GM12878 (cell line): Measurements from ENCODE around the gene F12. TPM values are rescaled to one million over a fixed set of nuclear protein-coding genes. Genes with fewer than 3 reads are reported as not detected.

Source experiments
- ATAC-seq: fragments of 200-7000 bp; cut with Tn5 transposase; 3 replicates; pipeline ENCODE4 v1.9.1; 2020; ENCODE audit warnings: mild to moderate bottlenecking, moderate library complexity
- BruUV-seq: library from RNA; stranded (reverse); fragments of 400-500 nt; replicated peaks from 2 replicates; lab custom pipeline; 2021; lab: Mats Ljungman, UMichigan
- CTCF ChIA-PET: fragments of 300-600 bp; sonication (Branson Sonifier 250); formaldehyde crosslinking; extraction: SDS; loops from one replicate; lab custom pipeline; 2021; ENCODE audit warnings: inconsistent platforms; lab: Yijun Ruan, JAX
- POLR2A ChIA-PET: fragments of 350-600 bp; formaldehyde crosslinking; extraction: SDS; loops from one replicate; lab custom pipeline; 2021; ENCODE audit warnings: inconsistent platforms; lab: Charles Lee
- RAD21 ChIA-PET: fragments of 300-600 bp; sonication (Branson Sonifier 250); formaldehyde crosslinking; loops from one replicate; lab custom pipeline; 2023; ENCODE audit warnings: antibody characterized with exemption; ENCODE audit not compliant: unreplicated experiment; lab: Charles Lee
- SMC1A ChIA-PET: fragments of 300-600 bp; sonication (Branson Sonifier 250); formaldehyde crosslinking; loops from one replicate; lab custom pipeline; 2023; ENCODE audit not compliant: unreplicated experiment, uncharacterized antibody; lab: Charles Lee
- DNase-seq: peaks from one replicate; pipeline ENCODE4 v3.0.0-alpha.2; 2011; ENCODE audit warnings: low read depth, low spot score
- FAIRE-seq: peaks from 3 replicates; lab custom pipeline; 2011; peaks lifted over from hg19 to GRCh38; lab: Jason Lieb, UNC
- H2AFZ ChIP-seq: 2 replicates; pipeline ENCODE4 v1.6.0; 2011; ENCODE audit warnings: low read depth, low read length, control low read depth; ENCODE audit not compliant: control insufficient read depth
- H3K27ac ChIP-seq: 2 replicates; pipeline ENCODE4 v1.5.1; 2011; ENCODE audit warnings: control low read depth; ENCODE audit not compliant: control insufficient read depth, insufficient read depth
- H3K27me3 ChIP-seq, 2 experiments: replicated peaks in 1 of 2; 2 replicates each; pipeline versions ENCODE4 v1.6.0 to v1.6.1; 2011; ENCODE audit warnings: low read length in 1 of 2; ENCODE audit not compliant: control insufficient read depth in 2 of 2, insufficient read depth in 2 of 2
- H3K36me3 ChIP-seq, 2 experiments: 2 replicates each; pipeline ENCODE4 v1.5.1; 2011; ENCODE audit warnings: low read length in 1 of 2; ENCODE audit not compliant: control insufficient read depth in 2 of 2, insufficient read depth in 2 of 2
- H3K4me1 ChIP-seq: 2 replicates; pipeline ENCODE4 v1.6.1; 2011; ENCODE audit warnings: mild to moderate bottlenecking, low read length, moderate library complexity, mixed read lengths; ENCODE audit not compliant: control insufficient read depth, insufficient read depth
- H3K4me2 ChIP-seq: 2 replicates; pipeline ENCODE4 v1.6.0; 2011; ENCODE audit warnings: control low read depth; ENCODE audit not compliant: control insufficient read depth, insufficient read depth
- H3K4me3 ChIP-seq: fragments of 200-600 bp; sonication (generic); 2 replicates; pipeline ENCODE4 v1.5.1; 2016
- H3K79me2 ChIP-seq: 2 replicates; pipeline ENCODE4 v1.6.0; 2011; ENCODE audit warnings: low read length; ENCODE audit not compliant: control insufficient read depth, insufficient read depth
- H3K9ac ChIP-seq: 2 replicates; pipeline ENCODE4 v1.8.0; 2011; ENCODE audit warnings: low read length, control low read depth, mixed read lengths; ENCODE audit not compliant: control insufficient read depth, insufficient read depth
- H3K9me3 ChIP-seq: replicated peaks from 3 replicates; pipeline ENCODE4 v1.5.1; 2011; ENCODE audit warnings: mild to moderate bottlenecking, low read length; ENCODE audit not compliant: control insufficient read depth, insufficient read depth
- H4K20me1 ChIP-seq: 2 replicates; pipeline ENCODE4 v1.6.0; 2011; ENCODE audit not compliant: control insufficient read depth, insufficient read depth
- DPF2 ChIP-seq: fragments of 450-650 bp; IDR thresholded peaks from 2 replicates; pipeline ENCODE4 v1.6.1; 2017; ENCODE audit warnings: mild to moderate bottlenecking
- IKZF2 ChIP-seq, 2 experiments: fragments of 450-650 bp; IDR thresholded peaks; 2 replicates each; pipeline ENCODE4 v1.6.1; 2017; ENCODE audit warnings: mild to moderate bottlenecking in 2 of 2, moderate library complexity in 2 of 2
- LARP7 ChIP-seq: fragments of 450-650 bp; IDR thresholded peaks from 2 replicates; pipeline ENCODE4 v1.6.1; 2017; ENCODE audit warnings: mild to moderate bottlenecking
- NBN ChIP-seq: fragments of 450-650 bp; IDR thresholded peaks from 2 replicates; pipeline ENCODE4 v1.6.1; 2016
- NR2C2 ChIP-seq: IDR thresholded peaks from 2 replicates; pipeline ENCODE4 v1.6.1; 2011; ENCODE audit warnings: borderline replicate concordance, low read depth; ENCODE audit not compliant: control insufficient read depth, insufficient read length
- PML ChIP-seq: IDR thresholded peaks from 2 replicates; pipeline ENCODE4 v1.6.1; 2012; ENCODE audit warnings: low read length, inconsistent platforms
- POLR2AphosphoS5 ChIP-seq: IDR thresholded peaks from 2 replicates; pipeline ENCODE4 v1.6.1; 2011; ENCODE audit warnings: mild to moderate bottlenecking, low read length, inconsistent platforms
- SPI1 ChIP-seq: IDR thresholded peaks from 2 replicates; pipeline ENCODE4 v1.6.1; 2011; ENCODE audit warnings: low read depth, mild to moderate bottlenecking, low read length, moderate library complexity, borderline replicate concordance; ENCODE audit not compliant: insufficient read depth
- SUZ12 ChIP-seq: fragments of 200-600 bp; sonication (generic); IDR thresholded peaks from one replicate; pipeline ENCODE4 v1.6.1; 2018; ENCODE audit warnings: antibody characterized with exemption, mild to moderate bottlenecking; ENCODE audit not compliant: unreplicated experiment
- TCF3 ChIP-seq: IDR thresholded peaks from 2 replicates; pipeline ENCODE4 v1.6.1; 2012; ENCODE audit warnings: low read depth, mild to moderate bottlenecking, low read length, borderline replicate concordance; ENCODE audit not compliant: insufficient read depth
- ZNF622 ChIP-seq: fragments of 450-650 bp; IDR thresholded peaks from 2 replicates; pipeline ENCODE4 v1.6.1; 2017; ENCODE audit warnings: mild to moderate bottlenecking, inconsistent platforms
- WGBS: methylation state at CpG from one replicate; pipeline ENCODE4 v1.1.6; 2016; ENCODE audit warnings: low lambda C conversion rate; ENCODE audit not compliant: insufficient replicate concordance, insufficient coverage; ENCODE audit errors: missing lambda C conversion rate; 5-methylcytosine and 5-hydroxymethylcytosine counted together
- in situ Hi-C: fragments of 300-500 bp; cut with MboI; formaldehyde crosslinking; loops from 9 replicates; pipeline ENCODE4 v1.14.3; 2018; ENCODE audit warnings: mixed read lengths
- intact Hi-C: fragments of 100-400 bp; cut with micrococcal nuclease; formaldehyde crosslinking; loops from one replicate; pipeline ENCODE4 v1.14.2; 2022; ENCODE audit not compliant: unreplicated experiment
- polyA plus RNA-seq, 11 experiments: library from polyadenylated mRNA; depleted of rRNA in 4 of 11; unstranded in 6 of 11; stranded (reverse) in 5 of 11; fragments of >200 nt; fragmentation: Nextera tagmentation in 4 of 11; fragmentation: Illumina TruSeq in 1 of 11; extraction: Ambion mirVana in 4 of 11; extraction: Trizol in 1 of 11; gene quantifications; 1 replicate in 1 of 11; 2 replicates in 10 of 11; pipeline versions ENCODE4 v1.2.1 to v1.2.3, GENCODE V29; 2011 to 2016; ENCODE audit warnings: inconsistent platforms in 2 of 11, missing spikeins in 2 of 11, low read depth in 1 of 11
- total RNA-seq, 4 experiments: library from RNA; depleted of rRNA in 3 of 4; stranded (reverse); fragments of >200 nt in 3 of 4; fragmentation: Illumina TruSeq in 1 of 4; extraction: Trizol in 1 of 4; gene quantifications; 2 replicates each; pipeline versions ENCODE4 v1.2.1 to v1.2.3, GENCODE V29; 2013 to 2021
- TF ChIP-seq, protein P1 (sequence below): fragments of 150-350 bp; IDR thresholded peaks from 2 replicates; pipeline ENCODE4 v1.6.1; 2016; ENCODE audit warnings: low read depth, low read length
- TF ChIP-seq, protein P2 (sequence below): fragments of 450-650 bp; IDR thresholded peaks from 2 replicates; pipeline ENCODE4 v1.6.1; 2018; ENCODE audit warnings: mild to moderate bottlenecking, low read depth, moderate library complexity; ENCODE audit not compliant: partially characterized antibody
- TF ChIP-seq, protein P3 (sequence below): IDR thresholded peaks from 2 replicates; pipeline ENCODE4 v1.6.1; 2012; ENCODE audit warnings: low read length, inconsistent platforms

The F12 gene
- total and polyA plus RNA-seq, 10 of the 15 experiments (the other 5 are each of a cell fraction or from before 2014, with no cell fraction given), result 0.25 to 11.3 (median 5.5) TPM

DNA sequence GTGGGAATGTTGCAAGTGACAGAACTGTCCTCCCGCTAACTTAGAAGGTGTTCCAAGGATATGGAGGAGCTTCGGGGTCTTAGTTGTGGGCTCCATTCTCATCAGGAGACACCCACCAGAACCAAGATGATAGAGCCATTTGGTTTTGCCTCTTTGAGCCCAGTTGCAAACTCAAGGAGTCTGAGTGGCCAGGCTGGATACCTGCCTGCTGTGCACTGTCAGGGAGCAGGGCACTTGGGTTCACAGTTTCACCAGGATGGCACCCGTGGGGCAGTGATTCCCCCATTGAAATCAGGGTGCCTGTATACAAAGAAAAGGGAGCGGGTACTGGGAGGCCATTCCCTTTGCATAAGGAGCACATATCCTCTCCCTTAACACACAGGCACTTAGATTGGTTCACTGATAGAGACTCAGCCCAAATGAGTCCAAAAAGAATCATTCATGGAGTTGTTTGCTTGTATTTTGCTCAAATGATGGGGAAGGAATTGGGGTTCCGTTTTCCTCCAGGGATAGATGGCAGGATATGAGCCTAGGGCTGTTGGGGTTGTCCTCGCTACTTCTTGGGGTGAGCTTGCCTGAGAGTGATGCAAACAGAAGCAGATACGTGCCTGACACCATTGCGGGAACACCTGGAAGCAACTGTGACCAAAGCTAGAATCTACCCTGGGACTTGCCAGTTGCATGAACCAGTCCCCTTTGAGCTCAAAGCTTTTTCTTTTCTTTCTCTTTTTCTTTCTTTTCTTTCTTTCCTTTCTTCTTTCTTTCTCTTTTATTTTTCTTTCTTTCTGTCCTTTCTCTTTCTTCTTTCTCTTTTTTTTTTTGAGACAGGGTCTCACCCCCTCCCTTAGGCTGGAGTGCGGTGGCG lies 35.9 kb upstream of the F12 start:
- Histone ChIP-seq H3K4me3 (peak overlapping the region; percentile 78; the same call in 1 of the 2 replicates), H3K9ac (peak overlapping the region; percentile 81; the same call in 1 of the 2 replicates), H3K9me3 (no peaks in the 10 kb centered on the region), H3K27ac (peak overlapping the region; percentile 79), H3K4me1 (peaks cover 32% of the 10 kb centered on the region), H2AFZ (no peak overlapping the region), H3K79me2 (peaks cover 14% of the 10 kb centered on the region), H3K4me2 (peak overlapping the region; percentile 99), H4K20me1 (no peaks in the 10 kb centered on the region), H3K36me3 (peaks cover 0 to 9% of the 10 kb centered on the region in 2 experiments; a peak in 3 of 4 replicates), H3K27me3 (no peaks in the 10 kb centered on the region)
- no peak for DNase-seq
- 25% methylated on average over 10 of the region's 10 CpGs for whole genome bisulfite sequencing
- in situ Hi-C loops (loop anchor here (5.0 kb wide), 1 partner anchor 128 kb away; no protein-coding TSS in a partner anchor), intact Hi-C loops (no loop called here)
- ChIA-PET SMC1A (interaction anchor here (0.6 to 7.4 kb wide), 10 partner anchors 8 to 90 kb away, joined by 3 to 105 read pairs (median 6); partner anchors contain the start of genes GRK6 and PFN3), CTCF (interaction anchor here (0.7 to 16.4 kb wide), 14 partner anchors 9 to 135 kb away, joined by 3 to 391 read pairs (median 5); partner anchors contain the start of genes GRK6 and PFN3), POLR2A (interaction anchor here (0.6 to 13.6 kb wide), 11 partner anchors 9 to 82 kb away, joined by 4 to 358 read pairs (median 6); partner anchors contain the start of gene GRK6), RAD21 (interaction anchor here (1.0 to 13.5 kb wide), 5 partner anchors 10 to 56 kb away, joined by 3 to 291 read pairs (median 24); partner anchors contain the start of gene GRK6)
- no peak for ATAC-seq
- BruUV-seq, result TSS peak; percentile 55
- peak; percentile 66 for FAIRE-seq
- TF ChIP-seq NR2C2, result no peak
- no peak for TF ChIP-seq DPF2
- no peak for TF ChIP-seq ZNF622
- peak; percentile 49; the same call in 1 of the 2 replicates for TF ChIP-seq LARP7
- TF ChIP-seq, protein P1, sequence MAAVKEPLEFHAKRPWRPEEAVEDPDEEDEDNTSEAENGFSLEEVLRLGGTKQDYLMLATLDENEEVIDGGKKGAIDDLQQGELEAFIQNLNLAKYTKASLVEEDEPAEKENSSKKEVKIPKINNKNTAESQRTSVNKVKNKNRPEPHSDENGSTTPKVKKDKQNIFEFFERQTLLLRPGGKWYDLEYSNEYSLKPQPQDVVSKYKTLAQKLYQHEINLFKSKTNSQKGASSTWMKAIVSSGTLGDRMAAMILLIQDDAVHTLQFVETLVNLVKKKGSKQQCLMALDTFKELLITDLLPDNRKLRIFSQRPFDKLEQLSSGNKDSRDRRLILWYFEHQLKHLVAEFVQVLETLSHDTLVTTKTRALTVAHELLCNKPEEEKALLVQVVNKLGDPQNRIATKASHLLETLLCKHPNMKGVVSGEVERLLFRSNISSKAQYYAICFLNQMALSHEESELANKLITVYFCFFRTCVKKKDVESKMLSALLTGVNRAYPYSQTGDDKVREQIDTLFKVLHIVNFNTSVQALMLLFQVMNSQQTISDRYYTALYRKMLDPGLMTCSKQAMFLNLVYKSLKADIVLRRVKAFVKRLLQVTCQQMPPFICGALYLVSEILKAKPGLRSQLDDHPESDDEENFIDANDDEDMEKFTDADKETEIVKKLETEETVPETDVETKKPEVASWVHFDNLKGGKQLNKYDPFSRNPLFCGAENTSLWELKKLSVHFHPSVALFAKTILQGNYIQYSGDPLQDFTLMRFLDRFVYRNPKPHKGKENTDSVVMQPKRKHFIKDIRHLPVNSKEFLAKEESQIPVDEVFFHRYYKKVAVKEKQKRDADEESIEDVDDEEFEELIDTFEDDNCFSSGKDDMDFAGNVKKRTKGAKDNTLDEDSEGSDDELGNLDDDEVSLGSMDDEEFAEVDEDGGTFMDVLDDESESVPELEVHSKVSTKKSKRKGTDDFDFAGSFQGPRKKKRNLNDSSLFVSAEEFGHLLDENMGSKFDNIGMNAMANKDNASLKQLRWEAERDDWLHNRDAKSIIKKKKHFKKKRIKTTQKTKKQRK, result no peak
- TF ChIP-seq, protein P2, sequence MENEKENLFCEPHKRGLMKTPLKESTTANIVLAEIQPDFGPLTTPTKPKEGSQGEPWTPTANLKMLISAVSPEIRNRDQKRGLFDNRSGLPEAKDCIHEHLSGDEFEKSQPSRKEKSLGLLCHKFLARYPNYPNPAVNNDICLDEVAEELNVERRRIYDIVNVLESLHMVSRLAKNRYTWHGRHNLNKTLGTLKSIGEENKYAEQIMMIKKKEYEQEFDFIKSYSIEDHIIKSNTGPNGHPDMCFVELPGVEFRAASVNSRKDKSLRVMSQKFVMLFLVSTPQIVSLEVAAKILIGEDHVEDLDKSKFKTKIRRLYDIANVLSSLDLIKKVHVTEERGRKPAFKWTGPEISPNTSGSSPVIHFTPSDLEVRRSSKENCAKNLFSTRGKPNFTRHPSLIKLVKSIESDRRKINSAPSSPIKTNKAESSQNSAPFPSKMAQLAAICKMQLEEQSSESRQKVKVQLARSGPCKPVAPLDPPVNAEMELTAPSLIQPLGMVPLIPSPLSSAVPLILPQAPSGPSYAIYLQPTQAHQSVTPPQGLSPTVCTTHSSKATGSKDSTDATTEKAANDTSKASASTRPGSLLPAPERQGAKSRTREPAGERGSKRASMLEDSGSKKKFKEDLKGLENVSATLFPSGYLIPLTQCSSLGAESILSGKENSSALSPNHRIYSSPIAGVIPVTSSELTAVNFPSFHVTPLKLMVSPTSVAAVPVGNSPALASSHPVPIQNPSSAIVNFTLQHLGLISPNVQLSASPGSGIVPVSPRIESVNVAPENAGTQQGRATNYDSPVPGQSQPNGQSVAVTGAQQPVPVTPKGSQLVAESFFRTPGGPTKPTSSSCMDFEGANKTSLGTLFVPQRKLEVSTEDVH, result no peak
- no peak for TF ChIP-seq SUZ12
- TF ChIP-seq TCF3, result 0 out of 2 replicates have a peak, but pooled peaks have one; percentile 62
- no peak for TF ChIP-seq SPI1
- TF ChIP-seq IKZF2 (IDR thresholded peaks at IDR 0.05), result no peak
- peak; percentile 66 for TF ChIP-seq POLR2AphosphoS5
- TF ChIP-seq, protein P3, sequence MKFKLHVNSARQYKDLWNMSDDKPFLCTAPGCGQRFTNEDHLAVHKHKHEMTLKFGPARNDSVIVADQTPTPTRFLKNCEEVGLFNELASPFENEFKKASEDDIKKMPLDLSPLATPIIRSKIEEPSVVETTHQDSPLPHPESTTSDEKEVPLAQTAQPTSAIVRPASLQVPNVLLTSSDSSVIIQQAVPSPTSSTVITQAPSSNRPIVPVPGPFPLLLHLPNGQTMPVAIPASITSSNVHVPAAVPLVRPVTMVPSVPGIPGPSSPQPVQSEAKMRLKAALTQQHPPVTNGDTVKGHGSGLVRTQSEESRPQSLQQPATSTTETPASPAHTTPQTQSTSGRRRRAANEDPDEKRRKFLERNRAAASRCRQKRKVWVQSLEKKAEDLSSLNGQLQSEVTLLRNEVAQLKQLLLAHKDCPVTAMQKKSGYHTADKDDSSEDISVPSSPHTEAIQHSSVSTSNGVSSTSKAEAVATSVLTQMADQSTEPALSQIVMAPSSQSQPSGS, result no peak
- peak; percentile 45; the same call in 1 of the 2 replicates for TF ChIP-seq NBN
- TF ChIP-seq PML, result peak; percentile 36; the same call in 1 of the 2 replicates
